ENCODE measurements around the gene FKBP14.

FKBP14 gene

DNA sequence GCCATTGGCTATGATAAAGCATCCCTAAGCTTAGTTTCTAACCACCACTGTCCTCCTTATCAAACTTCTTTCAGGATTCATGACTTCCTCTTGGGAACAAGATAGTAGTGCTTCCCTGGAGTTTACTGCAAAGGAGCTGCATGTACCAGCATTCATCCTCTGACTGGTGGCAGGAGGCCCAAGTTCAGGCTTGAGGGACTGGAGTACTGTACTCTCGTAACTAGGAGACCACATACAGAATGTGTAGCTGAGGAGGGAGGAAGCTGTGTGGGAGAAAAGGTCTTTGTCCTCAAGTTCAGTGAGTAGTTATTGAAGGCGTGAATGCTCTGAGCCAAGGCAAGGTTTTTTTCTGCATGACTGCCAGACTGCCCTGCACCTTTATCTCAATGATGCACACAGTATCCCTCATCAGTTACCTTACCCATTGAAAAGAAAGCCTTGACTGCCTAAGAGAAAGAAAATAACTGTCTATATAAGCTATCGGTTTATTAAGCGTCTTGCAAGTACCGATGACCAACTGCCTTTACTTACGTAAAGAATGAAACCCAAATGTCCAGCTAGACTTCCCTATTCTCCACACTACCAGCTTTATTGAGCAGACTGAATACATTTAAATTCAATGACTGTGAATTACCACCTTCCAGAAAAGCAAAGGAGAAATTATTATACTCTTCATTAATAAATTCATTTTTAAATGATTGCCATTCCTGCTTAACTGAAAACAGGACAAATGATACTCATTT, 49.7 kb downstream of the FKBP14 start:
- peaks cover 4% of the 10 kb centered on the region for H3K4me1 ChIP-seq (ENCODE audit: control insufficient read depth, insufficient read depth, low read length)
- H3K9me3 ChIP-seq (ENCODE audit: control insufficient read depth, low read length) = no peaks in the 10 kb centered on the region
- 78 to 92% methylated on average over 6 of the region's 6 CpGs for WGBS, 2 experiments
- H3K27me3 ChIP-seq (ENCODE audit: control insufficient read depth, insufficient read depth, low read length, poor library complexity, severe bottlenecking) = no peaks in the 10 kb centered on the region
- no peaks in the 10 kb centered on the region for H3K36me3 ChIP-seq (ENCODE audit: control insufficient read depth, insufficient read depth, low read length)
- no peak overlapping the region for H3K27ac ChIP-seq (ENCODE audit: insufficient read depth, low read depth, low read length, poor library complexity, severe bottlenecking)
- no peak overlapping the region for H3K4me3 ChIP-seq (ENCODE audit: insufficient read depth, low read depth, low read length)

DNA sequence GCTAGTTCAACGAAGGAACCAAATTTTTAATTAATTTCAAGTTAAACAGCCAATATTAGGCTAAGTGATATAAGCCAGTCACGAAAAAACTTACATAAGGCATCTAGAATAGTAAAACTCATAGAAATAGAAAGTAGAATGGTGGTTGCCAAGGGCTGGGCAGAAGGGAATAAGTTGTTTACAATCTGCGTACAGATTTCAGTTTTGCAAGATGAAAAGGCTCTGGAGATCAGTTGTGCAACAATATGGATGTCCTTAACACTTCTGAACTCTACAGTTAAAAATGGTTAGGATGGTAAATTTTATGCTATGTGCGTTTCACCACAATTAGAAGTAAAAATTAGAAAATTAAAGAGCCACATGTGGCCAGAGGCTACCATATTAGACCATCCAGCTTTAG, 50.2 kb downstream of the FKBP14 start:
- WGBS, 2 experiments = 97 to 100% methylated on average over 2 to 4 of the region's 4 CpGs
- no peak overlapping the region for H3K27ac ChIP-seq (ENCODE audit: insufficient read depth, low read depth, low read length, poor library complexity, severe bottlenecking)
- no peaks in the 10 kb centered on the region for H3K9me3 ChIP-seq (ENCODE audit: control insufficient read depth, low read length)
- peaks cover 4% of the 10 kb centered on the region for H3K4me1 ChIP-seq (ENCODE audit: control insufficient read depth, insufficient read depth, low read length)
- H3K27me3 ChIP-seq (ENCODE audit: control insufficient read depth, insufficient read depth, low read length, poor library complexity, severe bottlenecking) = no peaks in the 10 kb centered on the region
- no peak overlapping the region for H3K4me3 ChIP-seq (ENCODE audit: insufficient read depth, low read depth, low read length)
- H3K36me3 ChIP-seq (ENCODE audit: control insufficient read depth, insufficient read depth, low read length) = no peaks in the 10 kb centered on the region

DNA sequence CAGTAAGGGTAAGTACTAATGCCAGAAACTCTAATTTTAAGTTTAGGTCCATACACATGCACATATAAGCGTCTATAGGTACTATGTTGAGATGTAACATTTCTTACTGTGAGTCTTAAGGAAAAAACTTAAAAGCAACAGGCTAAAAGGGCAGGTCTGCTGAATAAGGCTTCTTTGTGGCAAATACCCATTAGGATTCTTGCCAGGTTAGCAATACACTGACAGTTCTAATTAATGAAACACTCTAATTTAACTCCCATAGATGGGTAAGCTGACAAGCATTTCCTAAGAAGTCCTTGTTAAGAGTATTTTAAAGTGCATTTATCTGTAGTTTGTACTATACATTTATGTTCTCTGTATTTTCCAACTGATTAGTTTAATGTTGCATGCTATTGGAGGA, 50.9 kb downstream of the FKBP14 start:
- H3K4me3 ChIP-seq (ENCODE audit: insufficient read depth, low read depth, low read length) = no peak overlapping the region
- no peaks in the 10 kb centered on the region for H3K27me3 ChIP-seq (ENCODE audit: control insufficient read depth, insufficient read depth, low read length, poor library complexity, severe bottlenecking)
- H3K36me3 ChIP-seq (ENCODE audit: control insufficient read depth, insufficient read depth, low read length) = no peaks in the 10 kb centered on the region
- H3K9me3 ChIP-seq (ENCODE audit: control insufficient read depth, low read length) = no peaks in the 10 kb centered on the region
- H3K4me1 ChIP-seq (ENCODE audit: control insufficient read depth, insufficient read depth, low read length) = peaks cover 6% of the 10 kb centered on the region
- WGBS, 2 experiments = 86 to 100% methylated on average over 1 of the region's 1 CpG
- no peak overlapping the region for H3K27ac ChIP-seq (ENCODE audit: insufficient read depth, low read depth, low read length, poor library complexity, severe bottlenecking)

DNA sequence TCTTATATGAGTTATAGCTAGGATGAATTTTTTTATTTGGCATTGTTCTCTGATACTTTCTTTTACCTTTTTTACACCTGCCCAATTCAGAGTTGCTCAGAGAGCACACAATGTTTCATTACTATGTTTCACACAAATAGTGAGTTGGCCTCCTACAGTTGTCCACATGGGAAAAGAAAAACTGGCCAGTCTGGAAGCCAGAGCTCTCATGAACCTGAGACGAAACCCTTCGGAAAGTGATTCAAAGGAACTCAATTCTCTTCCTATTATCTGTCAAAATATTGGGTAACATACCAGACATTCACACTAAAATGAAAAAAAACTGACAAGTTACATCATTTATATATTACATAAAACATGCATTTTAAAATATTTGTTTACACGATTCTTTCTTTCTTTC, 52.2 kb downstream of the FKBP14 start:
- WGBS, 2 experiments = 97% methylated on average over 3 of the region's 3 CpGs
- H3K9me3 ChIP-seq (ENCODE audit: control insufficient read depth, low read length) = no peaks in the 10 kb centered on the region
- no peaks in the 10 kb centered on the region for H3K36me3 ChIP-seq (ENCODE audit: control insufficient read depth, insufficient read depth, low read length)
- no peaks in the 10 kb centered on the region for H3K27me3 ChIP-seq (ENCODE audit: control insufficient read depth, insufficient read depth, low read length, poor library complexity, severe bottlenecking)
- no peak overlapping the region for H3K4me3 ChIP-seq (ENCODE audit: insufficient read depth, low read depth, low read length)
- H3K4me1 ChIP-seq (ENCODE audit: control insufficient read depth, insufficient read depth, low read length) = peaks cover 17% of the 10 kb centered on the region
- H3K27ac ChIP-seq (ENCODE audit: insufficient read depth, low read depth, low read length, poor library complexity, severe bottlenecking) = no peak overlapping the region

DNA sequence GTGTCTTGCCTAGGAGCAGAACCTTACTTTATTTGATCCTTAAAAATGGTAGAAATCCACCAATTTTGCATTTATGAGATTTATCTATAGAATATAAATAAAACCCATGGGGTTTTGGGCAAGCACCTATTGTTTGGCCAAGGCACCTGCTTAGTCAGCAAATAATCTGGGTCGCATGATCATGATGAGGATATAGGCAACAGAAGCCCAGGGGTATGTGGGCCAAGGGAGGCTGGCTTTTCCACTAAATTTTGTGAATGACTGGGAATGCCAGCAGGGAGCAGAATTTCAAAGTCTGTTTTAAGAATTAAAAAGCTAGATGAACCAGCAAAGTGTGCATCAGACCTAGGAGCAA, 54.2 kb downstream of the FKBP14 start:
- Histone ChIP-seq H3K27ac (ENCODE audit: insufficient read depth, low read depth, low read length, poor library complexity, severe bottlenecking) (no peak overlapping the region), H3K27me3 (ENCODE audit: control insufficient read depth, insufficient read depth, low read length, poor library complexity, severe bottlenecking) (no peaks in the 10 kb centered on the region), H3K4me1 (ENCODE audit: control insufficient read depth, insufficient read depth, low read length) (peaks cover 13% of the 10 kb centered on the region), H3K9me3 (ENCODE audit: control insufficient read depth, low read length) (no peaks in the 10 kb centered on the region), H3K36me3 (ENCODE audit: control insufficient read depth, insufficient read depth, low read length) (peaks cover 3% of the 10 kb centered on the region), H3K4me3 (ENCODE audit: insufficient read depth, low read depth, low read length) (no peak overlapping the region)
- 92 to 93% methylated on average over 1 of the region's 1 CpG for WGBS, 2 experiments

DNA sequence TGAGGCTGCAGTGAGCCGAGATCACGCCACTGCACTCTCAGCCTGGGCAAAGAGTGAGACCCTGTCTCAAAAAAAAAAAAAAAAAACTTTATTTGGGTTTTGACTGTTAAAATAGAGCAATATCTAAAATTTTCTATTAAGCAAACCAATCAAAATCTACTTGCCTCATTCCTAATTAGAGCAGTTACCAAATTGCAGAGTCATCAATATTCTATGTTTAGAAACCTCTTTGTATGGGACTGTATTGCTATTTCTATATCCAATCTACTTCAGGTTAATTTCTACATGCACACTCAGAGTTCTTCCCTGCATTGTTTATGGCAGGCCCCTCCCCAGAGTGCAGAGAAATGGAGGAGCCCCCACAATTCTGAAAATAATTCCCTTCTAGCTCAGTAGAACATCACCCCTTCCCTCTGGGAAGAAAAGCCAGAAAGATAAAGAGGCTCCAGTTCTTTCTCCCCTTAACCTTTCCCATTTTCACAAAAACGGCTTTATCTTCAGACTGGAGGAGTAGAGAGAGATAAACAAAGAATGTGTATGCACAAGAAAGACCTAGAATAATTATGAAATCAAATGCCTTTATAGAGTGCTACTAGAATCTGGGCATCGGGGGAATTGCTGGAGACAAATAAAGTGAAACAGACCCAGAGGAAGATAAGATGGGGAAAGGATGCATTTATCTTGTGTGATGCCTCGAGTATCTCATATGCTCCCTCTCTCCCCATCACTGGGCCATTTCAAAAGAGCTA, 54.8 kb downstream of the FKBP14 start:
- no peaks in the 10 kb centered on the region for H3K27me3 ChIP-seq (ENCODE audit: control insufficient read depth, insufficient read depth, low read length, poor library complexity, severe bottlenecking)
- WGBS, 2 experiments = 92 to 93% methylated on average over 4 to 5 of the region's 5 CpGs
- H3K4me3 ChIP-seq (ENCODE audit: insufficient read depth, low read depth, low read length) = no peak overlapping the region
- peaks cover 3% of the 10 kb centered on the region for H3K36me3 ChIP-seq (ENCODE audit: control insufficient read depth, insufficient read depth, low read length)
- H3K27ac ChIP-seq (ENCODE audit: insufficient read depth, low read depth, low read length, poor library complexity, severe bottlenecking) = no peak overlapping the region
- peaks cover 13% of the 10 kb centered on the region for H3K4me1 ChIP-seq (ENCODE audit: control insufficient read depth, insufficient read depth, low read length)
- no peaks in the 10 kb centered on the region for H3K9me3 ChIP-seq (ENCODE audit: control insufficient read depth, low read length)

DNA sequence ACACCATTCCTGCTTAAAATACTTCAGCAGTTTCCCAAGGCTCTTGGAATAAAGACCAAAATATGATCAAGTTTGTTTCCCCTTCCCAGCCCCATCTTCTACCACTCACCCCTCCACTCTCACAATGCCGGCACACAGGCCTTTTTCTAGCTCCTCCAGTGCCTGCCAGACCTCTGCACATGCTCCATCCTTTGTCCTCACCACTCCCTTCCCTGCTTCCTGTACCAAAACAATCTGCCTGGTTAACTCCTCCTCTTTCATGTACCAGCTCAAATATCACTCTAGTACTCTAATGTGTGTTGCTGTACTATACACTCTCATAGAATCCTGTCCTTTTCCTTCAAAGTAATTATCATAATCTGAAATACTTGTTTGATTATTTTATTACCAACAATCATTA, 56.3 kb downstream of the FKBP14 start:
- Histone ChIP-seq H3K27ac (ENCODE audit: insufficient read depth, low read depth, low read length, poor library complexity, severe bottlenecking) (peak overlapping the region; percentile 9), H3K4me1 (ENCODE audit: control insufficient read depth, insufficient read depth, low read length) (peaks cover 13% of the 10 kb centered on the region), H3K36me3 (ENCODE audit: control insufficient read depth, insufficient read depth, low read length) (peaks cover 3% of the 10 kb centered on the region), H3K4me3 (ENCODE audit: insufficient read depth, low read depth, low read length) (no peak overlapping the region), H3K9me3 (ENCODE audit: control insufficient read depth, low read length) (no peaks in the 10 kb centered on the region), H3K27me3 (ENCODE audit: control insufficient read depth, insufficient read depth, low read length, poor library complexity, severe bottlenecking) (no peaks in the 10 kb centered on the region)
- 70 to 76% methylated on average over 1 of the region's 1 CpG for WGBS, 2 experiments

DNA sequence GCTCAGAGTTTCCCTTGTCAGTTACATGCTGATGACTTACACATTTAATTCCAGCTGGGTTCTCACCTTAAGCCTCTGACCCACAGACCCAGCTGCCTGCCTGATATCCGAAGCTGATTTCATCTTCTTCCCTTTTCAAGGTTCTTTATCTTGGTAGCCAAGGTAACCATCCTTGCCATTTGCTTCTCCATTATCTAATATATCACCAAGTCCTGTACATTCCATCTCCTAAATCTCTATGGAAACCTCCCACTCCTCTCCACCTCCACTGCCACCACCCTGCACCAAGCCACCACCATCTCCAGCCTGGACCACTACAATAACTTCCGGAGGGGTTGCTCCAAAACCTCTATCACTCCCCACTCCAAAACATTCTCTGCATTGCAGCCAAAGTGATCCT, 56.8 kb downstream of the FKBP14 start:
- Histone ChIP-seq H3K36me3 (ENCODE audit: control insufficient read depth, insufficient read depth, low read length) (peaks cover 3% of the 10 kb centered on the region), H3K27ac (ENCODE audit: insufficient read depth, low read depth, low read length, poor library complexity, severe bottlenecking) (no peak overlapping the region), H3K4me1 (ENCODE audit: control insufficient read depth, insufficient read depth, low read length) (peaks cover 13% of the 10 kb centered on the region), H3K9me3 (ENCODE audit: control insufficient read depth, low read length) (no peaks in the 10 kb centered on the region), H3K27me3 (ENCODE audit: control insufficient read depth, insufficient read depth, low read length, poor library complexity, severe bottlenecking) (no peaks in the 10 kb centered on the region), H3K4me3 (ENCODE audit: insufficient read depth, low read depth, low read length) (no peak overlapping the region)
- 88 to 90% methylated on average over 2 of the region's 2 CpGs for WGBS, 2 experiments

DNA sequence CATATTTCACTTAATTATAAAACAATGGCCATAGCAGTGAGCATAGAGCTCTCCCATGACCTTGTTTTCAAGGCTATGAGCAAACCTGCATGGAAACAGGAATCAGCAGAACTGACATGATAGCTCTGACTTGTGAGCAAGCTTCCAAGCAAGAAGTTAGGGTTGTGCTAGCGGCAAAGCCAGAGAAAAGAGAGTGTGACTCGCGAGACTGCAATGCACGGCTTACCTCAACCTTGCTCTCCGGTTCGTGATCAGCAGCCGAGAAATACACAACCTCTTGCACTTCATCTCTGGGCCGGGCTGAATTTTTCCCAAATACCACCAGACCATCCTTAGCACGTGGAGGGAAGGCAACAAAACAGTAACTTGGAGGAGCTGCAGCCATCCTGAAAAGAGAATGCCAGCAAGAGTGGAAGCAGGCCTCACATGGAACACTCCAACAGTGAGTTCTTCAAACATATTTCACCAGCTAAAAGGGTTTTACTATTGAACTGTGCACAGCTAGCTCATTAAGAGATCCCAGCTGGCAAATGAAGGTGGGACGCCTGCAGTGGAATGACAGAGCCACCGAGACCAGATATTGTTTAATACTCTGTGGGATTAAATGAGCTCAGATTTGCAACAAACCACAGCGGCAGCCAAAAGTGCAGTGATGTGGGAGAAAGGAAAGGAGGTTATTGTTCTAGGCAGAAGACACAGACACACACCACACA, 57.7 kb downstream of the FKBP14 start:
- peaks cover 13% of the 10 kb centered on the region for H3K4me1 ChIP-seq (ENCODE audit: control insufficient read depth, insufficient read depth, low read length)
- no peak overlapping the region for H3K4me3 ChIP-seq (ENCODE audit: insufficient read depth, low read depth, low read length)
- H3K27me3 ChIP-seq (ENCODE audit: control insufficient read depth, insufficient read depth, low read length, poor library complexity, severe bottlenecking) = no peaks in the 10 kb centered on the region
- H3K9me3 ChIP-seq (ENCODE audit: control insufficient read depth, low read length) = no peaks in the 10 kb centered on the region
- H3K36me3 ChIP-seq (ENCODE audit: control insufficient read depth, insufficient read depth, low read length) = peaks cover 3% of the 10 kb centered on the region
- 91% methylated on average over 11 to 12 of the region's 12 CpGs for WGBS, 2 experiments
- H3K27ac ChIP-seq (ENCODE audit: insufficient read depth, low read depth, low read length, poor library complexity, severe bottlenecking) = no peak overlapping the region

DNA sequence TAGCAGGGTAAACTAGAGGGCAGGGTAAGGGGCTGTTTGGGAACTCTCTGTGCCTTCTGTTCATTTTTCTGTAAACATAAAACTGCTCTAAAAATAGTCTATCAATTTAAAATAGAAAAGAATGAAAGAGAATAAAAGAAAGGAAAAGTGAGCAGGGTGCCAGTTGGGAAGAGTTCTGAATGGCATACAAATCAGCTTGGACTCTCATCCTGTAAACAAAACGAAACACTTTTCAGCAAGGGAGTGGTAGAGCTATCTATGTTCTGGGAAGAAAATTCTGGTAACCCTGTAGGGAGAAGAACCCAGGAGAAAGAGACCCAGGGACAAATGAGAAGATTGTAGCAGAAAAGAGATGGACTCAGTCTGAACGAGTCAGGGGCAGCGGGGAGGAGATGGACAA, 61.5 kb downstream of the FKBP14 start:
- WGBS, 2 experiments = 90 to 96% methylated on average over 3 of the region's 3 CpGs
- no peak overlapping the region for H3K27ac ChIP-seq (ENCODE audit: insufficient read depth, low read depth, low read length, poor library complexity, severe bottlenecking)
- H3K4me3 ChIP-seq (ENCODE audit: insufficient read depth, low read depth, low read length) = no peak overlapping the region
- peaks cover 3% of the 10 kb centered on the region for H3K36me3 ChIP-seq (ENCODE audit: control insufficient read depth, insufficient read depth, low read length)
- H3K27me3 ChIP-seq (ENCODE audit: control insufficient read depth, insufficient read depth, low read length, poor library complexity, severe bottlenecking) = no peaks in the 10 kb centered on the region
- no peaks in the 10 kb centered on the region for H3K9me3 ChIP-seq (ENCODE audit: control insufficient read depth, low read length)
- H3K4me1 ChIP-seq (ENCODE audit: control insufficient read depth, insufficient read depth, low read length) = peaks cover 6% of the 10 kb centered on the region

All from ectodermal cell (in vitro differentiated cells).